ENCODE measurements around the gene NHLRC2. TPM values are rescaled to one million over a fixed set of nuclear protein-coding genes. Genes with fewer than 3 reads are reported as not detected.

NHLRC2 gene
- total and polyA plus RNA-seq, 2 donors from 2014 or later, result 4.5 to 40.8 TPM

DNA sequence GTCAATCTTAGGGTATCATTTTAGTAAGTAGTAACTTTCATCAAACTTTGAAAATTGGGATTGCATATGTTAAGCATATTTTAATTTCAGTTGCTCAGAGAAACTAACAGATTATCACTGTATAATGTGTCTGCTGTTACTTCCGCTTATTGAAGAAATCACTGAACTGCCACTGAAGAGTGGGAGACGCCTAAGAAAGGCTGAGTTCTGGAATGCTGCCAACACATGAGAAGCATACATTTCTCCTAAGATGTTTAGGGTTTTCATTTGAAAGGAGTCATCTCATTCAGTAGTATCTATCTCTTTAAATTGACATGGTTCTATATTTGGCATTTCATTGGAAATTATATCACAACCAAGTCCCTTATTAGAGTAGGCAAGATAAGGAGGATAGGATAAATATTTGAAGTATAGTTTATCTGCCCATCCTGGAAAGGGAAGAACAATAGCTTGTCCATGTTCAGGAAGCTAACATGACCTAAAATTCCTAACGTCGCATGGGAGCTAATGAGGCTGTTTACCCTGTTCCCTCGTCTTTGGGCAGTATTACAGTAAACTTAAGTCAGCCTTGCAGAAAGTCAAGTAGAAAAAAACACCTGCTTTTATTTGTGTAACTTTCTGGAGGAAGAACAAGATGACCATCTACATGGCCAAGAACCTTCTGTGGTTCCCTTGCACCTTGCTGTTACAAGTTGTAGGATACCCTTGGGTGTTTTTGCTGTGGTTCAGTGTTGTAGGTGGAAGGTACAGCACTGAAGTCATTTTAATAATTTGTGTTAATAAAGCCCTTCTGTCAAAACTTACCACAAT, 67.3 kb downstream of the NHLRC2 start:
- Histone ChIP-seq H3K4me1 (ENCODE audit: control insufficient read depth in 2 of 3, insufficient read depth in 2 of 3, low read depth in 1 of 3, low read length in 3 of 3) (peaks cover 0 to 2% (median 0%) of the 10 kb centered on the region in 3 donors), H3K9ac (ENCODE audit: low read length in 3 of 3) (no peak overlapping the region), H3K27me3 (ENCODE audit: control insufficient read depth, insufficient read depth, low read length) (no peaks in the 10 kb centered on the region), H3K4me3 (ENCODE audit: low read length in 3 of 3) (no peak overlapping the region), H3K36me3 (ENCODE audit: control insufficient read depth in 2 of 3, insufficient read depth in 3 of 3, low read length in 3 of 3) (no peaks in the 10 kb centered on the region), H3K9me3 (ENCODE audit: control insufficient read depth in 2 of 3, insufficient read depth in 1 of 3, low read length in 3 of 3) (peaks cover 0 to 10% (median 0%) of the 10 kb centered on the region in 3 donors), H3K27ac (ENCODE audit: low read depth in 2 of 2, low read length in 2 of 2) (no peak overlapping the region)
- TF ChIP-seq, protein P1, sequence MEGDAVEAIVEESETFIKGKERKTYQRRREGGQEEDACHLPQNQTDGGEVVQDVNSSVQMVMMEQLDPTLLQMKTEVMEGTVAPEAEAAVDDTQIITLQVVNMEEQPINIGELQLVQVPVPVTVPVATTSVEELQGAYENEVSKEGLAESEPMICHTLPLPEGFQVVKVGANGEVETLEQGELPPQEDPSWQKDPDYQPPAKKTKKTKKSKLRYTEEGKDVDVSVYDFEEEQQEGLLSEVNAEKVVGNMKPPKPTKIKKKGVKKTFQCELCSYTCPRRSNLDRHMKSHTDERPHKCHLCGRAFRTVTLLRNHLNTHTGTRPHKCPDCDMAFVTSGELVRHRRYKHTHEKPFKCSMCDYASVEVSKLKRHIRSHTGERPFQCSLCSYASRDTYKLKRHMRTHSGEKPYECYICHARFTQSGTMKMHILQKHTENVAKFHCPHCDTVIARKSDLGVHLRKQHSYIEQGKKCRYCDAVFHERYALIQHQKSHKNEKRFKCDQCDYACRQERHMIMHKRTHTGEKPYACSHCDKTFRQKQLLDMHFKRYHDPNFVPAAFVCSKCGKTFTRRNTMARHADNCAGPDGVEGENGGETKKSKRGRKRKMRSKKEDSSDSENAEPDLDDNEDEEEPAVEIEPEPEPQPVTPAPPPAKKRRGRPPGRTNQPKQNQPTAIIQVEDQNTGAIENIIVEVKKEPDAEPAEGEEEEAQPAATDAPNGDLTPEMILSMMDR (IDR thresholded peaks at IDR 0.05; ENCODE audit: borderline replicate concordance, extremely low read depth, insufficient read depth), result no peak
- peak in 2 of 5 donors; percentile 30 to 36 for DNase-seq
- intact Hi-C loops (cut with DNase I), result no loop called here
- no peak for FAIRE-seq

DNA sequence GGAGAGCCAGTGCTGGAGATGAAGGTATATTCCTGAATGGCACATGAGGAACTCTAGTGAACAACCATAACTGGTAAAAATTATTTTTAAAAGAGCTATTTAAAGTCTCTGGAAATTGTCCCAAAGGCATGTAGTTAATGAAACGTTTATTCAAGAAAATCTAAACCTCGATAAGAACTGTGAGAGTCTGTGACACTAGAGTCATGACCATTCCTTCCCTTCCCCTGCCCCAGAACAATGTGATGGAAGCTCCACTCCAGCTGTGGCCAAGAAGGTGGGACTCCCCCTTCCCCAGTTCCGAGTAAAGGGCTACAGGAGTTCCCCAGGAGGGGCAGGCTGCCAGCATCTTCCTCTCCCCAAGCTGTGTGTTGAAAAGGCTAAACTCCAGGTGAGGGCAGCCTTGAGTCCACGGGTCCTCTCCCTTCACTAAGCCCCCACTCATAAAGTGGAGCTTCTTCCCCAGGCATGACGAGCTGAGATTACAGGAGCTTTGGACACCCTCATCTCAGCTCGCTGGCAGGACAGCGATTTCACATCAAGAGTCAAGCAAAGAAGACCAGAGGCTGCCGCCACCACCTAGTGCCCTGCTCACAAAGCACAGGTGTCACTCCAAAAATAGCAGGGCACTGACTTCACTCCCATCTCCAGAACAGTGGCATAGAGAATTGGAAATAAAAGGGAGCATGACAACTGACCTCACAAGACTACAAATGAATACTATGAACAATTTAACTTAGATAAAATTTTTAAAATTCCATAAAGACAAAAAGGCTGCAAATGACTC, 68.5 kb downstream of the NHLRC2 start:
- FAIRE-seq (no peak), DNase-seq (no peak)
- TF ChIP-seq, protein P1 (IDR thresholded peaks at IDR 0.05; ENCODE audit: borderline replicate concordance, extremely low read depth, insufficient read depth), result no peak
- intact Hi-C loops (cut with DNase I), result no loop called here
- Histone ChIP-seq H3K4me3 (ENCODE audit: low read length in 3 of 3) (no peak overlapping the region), H3K36me3 (ENCODE audit: control insufficient read depth in 2 of 3, insufficient read depth in 3 of 3, low read length in 3 of 3) (no peaks in the 10 kb centered on the region), H3K9ac (ENCODE audit: low read length in 3 of 3) (no peak overlapping the region), H3K4me1 (ENCODE audit: control insufficient read depth in 2 of 3, insufficient read depth in 2 of 3, low read depth in 1 of 3, low read length in 3 of 3) (peaks cover 0 to 2% (median 0%) of the 10 kb centered on the region in 3 donors), H3K27ac (ENCODE audit: low read depth in 2 of 2, low read length in 2 of 2) (no peak overlapping the region), H3K27me3 (ENCODE audit: control insufficient read depth, insufficient read depth, low read length) (no peaks in the 10 kb centered on the region), H3K9me3 (ENCODE audit: control insufficient read depth in 2 of 3, insufficient read depth in 1 of 3, low read length in 3 of 3) (peaks cover 0 to 10% (median 0%) of the 10 kb centered on the region in 3 donors)

DNA sequence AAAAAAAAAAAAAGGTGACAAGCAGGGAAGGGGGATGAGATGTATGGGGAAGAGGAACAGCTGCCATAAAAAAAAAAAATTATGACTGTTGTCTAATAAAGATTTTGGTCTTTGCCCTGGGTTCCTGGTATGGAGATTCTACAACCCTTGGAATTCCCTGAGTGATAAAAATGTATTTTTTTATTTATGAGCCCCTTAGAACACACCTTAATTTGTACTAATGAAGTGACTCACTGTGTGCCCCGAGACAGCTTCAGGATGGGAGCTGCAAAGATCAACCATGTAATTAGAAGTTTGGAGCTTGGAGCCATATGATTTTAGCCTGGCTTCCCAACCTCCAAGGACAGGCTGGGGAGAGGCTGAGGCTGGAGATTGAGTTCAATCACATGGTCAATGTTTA, 69.7 kb downstream of the NHLRC2 start:
- Histone ChIP-seq H3K27ac (ENCODE audit: low read depth in 2 of 2, low read length in 2 of 2) (no peak overlapping the region), H3K4me1 (ENCODE audit: control insufficient read depth in 2 of 3, insufficient read depth in 2 of 3, low read depth in 1 of 3, low read length in 3 of 3) (peaks cover 0 to 2% (median 0%) of the 10 kb centered on the region in 3 donors), H3K9me3 (ENCODE audit: control insufficient read depth in 2 of 3, insufficient read depth in 1 of 3, low read length in 3 of 3) (peaks cover 0 to 10% (median 0%) of the 10 kb centered on the region in 3 donors), H3K27me3 (ENCODE audit: control insufficient read depth, insufficient read depth, low read length) (no peaks in the 10 kb centered on the region), H3K36me3 (ENCODE audit: control insufficient read depth in 2 of 3, insufficient read depth in 3 of 3, low read length in 3 of 3) (no peaks in the 10 kb centered on the region), H3K9ac (ENCODE audit: low read length in 3 of 3) (no peak overlapping the region), H3K4me3 (ENCODE audit: low read length in 3 of 3) (no peak overlapping the region)
- DNase-seq (no peak), FAIRE-seq (no peak)
- TF ChIP-seq, protein P1 (IDR thresholded peaks at IDR 0.05; ENCODE audit: borderline replicate concordance, extremely low read depth, insufficient read depth), result no peak
- intact Hi-C loops (cut with DNase I), result no loop called here

All from kidney (tissue), 14 donors.